Astrocyte (in vitro differentiated cells and primary cell): ENCODE data around the gene MYO5B.

Experiments
- CTCF ChIP-seq: IDR thresholded peaks from 2 replicates; pipeline ENCODE4 v1.5.1; 2011; ENCODE audit warnings: low read depth, mild to moderate bottlenecking, inconsistent platforms, low read length, moderate library complexity; ENCODE audit not compliant: insufficient read depth
- EZH2 ChIP-seq: IDR thresholded peaks from 2 replicates; pipeline ENCODE4 v1.6.1; 2012; ENCODE audit warnings: mild to moderate bottlenecking, low read length, inconsistent platforms; ENCODE audit not compliant: insufficient read depth

GRCh38 chr18:50057009-50057408 is 137.9 kb downstream of the MYO5B start:
- no peak for TF ChIP-seq CTCF
- TF ChIP-seq EZH2, result no peak
